Karpas-422 (cell line): ENCODE results near the gene POLR2F. TPM values are rescaled to one million over a fixed set of nuclear protein-coding genes. Genes with fewer than 3 reads are reported as not detected.

Experiments
- DNase-seq: peaks from one replicate; pipeline ENCODE4 v3.0.0-alpha.2; 2015
- H2AFZ ChIP-seq: fragments of 200-600 bp; sonication (generic); 2 replicates; pipeline ENCODE4 v1.6.1; 2014; ENCODE audit warnings: antibody characterized with exemption, low read length, mixed read lengths
- H3K27ac ChIP-seq: fragments of 200-600 bp; sonication (generic); 2 replicates; pipeline ENCODE4 v1.5.1; 2014; ENCODE audit warnings: mild to moderate bottlenecking, low read length, moderate library complexity
- H3K27me3 ChIP-seq: fragments of 200-600 bp; sonication (generic); 2 replicates; pipeline ENCODE4 v1.6.1; 2014; ENCODE audit warnings: low read length, mixed read lengths
- H3K36me3 ChIP-seq: fragments of 200-600 bp; sonication (generic); 2 replicates; pipeline ENCODE4 v1.6.1; 2014; ENCODE audit warnings: low read length, mixed read lengths; ENCODE audit not compliant: insufficient read depth
- H3K4me1 ChIP-seq: fragments of 200-600 bp; sonication (generic); 2 replicates; pipeline ENCODE4 v1.6.1; 2014; ENCODE audit warnings: mild to moderate bottlenecking, low read length, mixed read lengths
- H3K4me2 ChIP-seq: fragments of 200-600 bp; sonication (generic); 2 replicates; pipeline ENCODE4 v1.6.1; 2014; ENCODE audit warnings: low read length, low read depth, mild to moderate bottlenecking; ENCODE audit not compliant: poor library complexity, severe bottlenecking
- H3K4me3 ChIP-seq: fragments of 200-600 bp; sonication (generic); 2 replicates; pipeline ENCODE4 v1.5.1; 2014; ENCODE audit warnings: mild to moderate bottlenecking, antibody characterized with exemption, low read length, mixed read lengths
- H3K79me2 ChIP-seq: fragments of 200-600 bp; sonication (generic); 2 replicates; pipeline ENCODE4 v1.6.1; 2014; ENCODE audit warnings: mild to moderate bottlenecking, low read length, mixed read lengths
- H3K9ac ChIP-seq: fragments of 200-600 bp; sonication (generic); 2 replicates; pipeline ENCODE4 v1.6.0; 2014; ENCODE audit warnings: low read length
- H3K9me2 ChIP-seq: fragments of 200-600 bp; sonication (generic), shearing (Covaris generic); replicated peaks from 2 replicates; pipeline ENCODE4 v1.6.0; 2014; ENCODE audit warnings: mild to moderate bottlenecking, low read length, moderate library complexity; ENCODE audit not compliant: insufficient read depth
- H3K9me3 ChIP-seq: fragments of 300-700, 200-600 bp; sonication (generic); 2 replicates; pipeline ENCODE4 v1.6.1; 2014; ENCODE audit warnings: low read length, mixed read lengths
- H4K20me1 ChIP-seq: fragments of 200-600 bp; sonication (generic); 2 replicates; pipeline ENCODE4 v1.6.1; 2014; ENCODE audit warnings: mild to moderate bottlenecking, antibody characterized with exemption, low read length, low read depth; ENCODE audit not compliant: insufficient read depth
- total RNA-seq: library from RNA; depleted of rRNA; stranded (reverse); fragments of >200 nt; shearing (Covaris generic); gene quantifications from 2 replicates; pipeline ENCODE4 v1.2.3, GENCODE V29; 2014; ENCODE audit warnings: low replicate concordance

POLR2F gene
- total RNA-seq, 1 experiment from 2014 or later = 41.9 TPM

GRCh38 chr22:37985050-37985585, 31.6 kb downstream of the POLR2F start:
- no peak overlapping the region for H3K4me3 ChIP-seq

GRCh38 chr22:37985751-37986281, 32.3 kb downstream of the POLR2F start:
- Histone ChIP-seq H3K9me2 (no peaks in the 10 kb centered on the region), H3K4me1 (peaks cover 4% of the 10 kb centered on the region), H3K27ac (no peak overlapping the region), H3K9ac (no peak overlapping the region), H4K20me1 (0 out of 2 replicates have a peak, but pooled peaks cover 7% of the 10 kb centered on the region), H2AFZ (no peak overlapping the region), H3K4me3 (no peak overlapping the region), H3K79me2 (no peaks in the 10 kb centered on the region), H3K27me3 (no peaks in the 10 kb centered on the region), H3K9me3 (no peaks in the 10 kb centered on the region), H3K36me3 (no peaks in the 10 kb centered on the region), H3K4me2 (no peak overlapping the region)
- no peak for DNase-seq

More at GRCh38 chr22:37985050-37985585, 31.6 kb downstream of the POLR2F start:
- H3K4me2 ChIP-seq = no peak overlapping the region
- H3K9ac ChIP-seq = no peak overlapping the region
- DNase-seq = no peak
- no peak overlapping the region for H3K27ac ChIP-seq
- no peaks in the 10 kb centered on the region for H3K9me2 ChIP-seq
- H3K27me3 ChIP-seq = no peaks in the 10 kb centered on the region
- H3K79me2 ChIP-seq = no peaks in the 10 kb centered on the region
- H2AFZ ChIP-seq = no peak overlapping the region
- H3K9me3 ChIP-seq = no peaks in the 10 kb centered on the region
- 0 out of 2 replicates have a peak, but pooled peaks cover 7% of the 10 kb centered on the region for H4K20me1 ChIP-seq
- peaks cover 4% of the 10 kb centered on the region for H3K4me1 ChIP-seq
- no peaks in the 10 kb centered on the region for H3K36me3 ChIP-seq

DNA sequence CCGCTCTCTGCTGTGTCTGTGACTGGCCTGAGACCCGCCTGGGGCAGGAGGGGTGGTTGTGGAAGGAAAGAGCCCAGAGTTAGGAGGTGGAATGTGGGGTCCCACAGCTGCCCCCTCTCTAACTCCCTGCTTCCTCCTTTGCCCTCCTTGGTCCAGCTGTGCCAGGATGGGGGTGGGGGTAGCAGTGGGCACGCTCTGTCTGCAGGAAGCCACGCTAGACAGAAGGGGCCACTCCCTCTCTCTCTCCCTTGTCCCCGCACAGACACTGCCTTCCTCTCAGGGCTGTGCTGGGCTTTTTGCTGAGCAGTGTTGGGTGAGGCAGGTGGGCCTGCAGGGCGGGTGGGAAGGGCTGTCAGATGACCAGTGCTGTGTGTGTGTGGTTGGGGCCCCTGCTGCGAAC, 32.9 kb downstream of the POLR2F start:
- no peak overlapping the region for H3K4me3 ChIP-seq
- no peaks in the 10 kb centered on the region for H3K36me3 ChIP-seq
- peaks cover 4% of the 10 kb centered on the region for H3K4me1 ChIP-seq
- H3K79me2 ChIP-seq = no peaks in the 10 kb centered on the region
- no peak overlapping the region for H2AFZ ChIP-seq
- no peaks in the 10 kb centered on the region for H3K9me2 ChIP-seq
- DNase-seq = no peak
- H3K9me3 ChIP-seq = no peaks in the 10 kb centered on the region
- no peaks in the 10 kb centered on the region for H3K27me3 ChIP-seq
- H3K27ac ChIP-seq = no peak overlapping the region
- H3K4me2 ChIP-seq = no peak overlapping the region
- H3K9ac ChIP-seq = no peak overlapping the region
- H4K20me1 ChIP-seq = 0 out of 2 replicates have a peak, but pooled peaks cover 7% of the 10 kb centered on the region

DNA sequence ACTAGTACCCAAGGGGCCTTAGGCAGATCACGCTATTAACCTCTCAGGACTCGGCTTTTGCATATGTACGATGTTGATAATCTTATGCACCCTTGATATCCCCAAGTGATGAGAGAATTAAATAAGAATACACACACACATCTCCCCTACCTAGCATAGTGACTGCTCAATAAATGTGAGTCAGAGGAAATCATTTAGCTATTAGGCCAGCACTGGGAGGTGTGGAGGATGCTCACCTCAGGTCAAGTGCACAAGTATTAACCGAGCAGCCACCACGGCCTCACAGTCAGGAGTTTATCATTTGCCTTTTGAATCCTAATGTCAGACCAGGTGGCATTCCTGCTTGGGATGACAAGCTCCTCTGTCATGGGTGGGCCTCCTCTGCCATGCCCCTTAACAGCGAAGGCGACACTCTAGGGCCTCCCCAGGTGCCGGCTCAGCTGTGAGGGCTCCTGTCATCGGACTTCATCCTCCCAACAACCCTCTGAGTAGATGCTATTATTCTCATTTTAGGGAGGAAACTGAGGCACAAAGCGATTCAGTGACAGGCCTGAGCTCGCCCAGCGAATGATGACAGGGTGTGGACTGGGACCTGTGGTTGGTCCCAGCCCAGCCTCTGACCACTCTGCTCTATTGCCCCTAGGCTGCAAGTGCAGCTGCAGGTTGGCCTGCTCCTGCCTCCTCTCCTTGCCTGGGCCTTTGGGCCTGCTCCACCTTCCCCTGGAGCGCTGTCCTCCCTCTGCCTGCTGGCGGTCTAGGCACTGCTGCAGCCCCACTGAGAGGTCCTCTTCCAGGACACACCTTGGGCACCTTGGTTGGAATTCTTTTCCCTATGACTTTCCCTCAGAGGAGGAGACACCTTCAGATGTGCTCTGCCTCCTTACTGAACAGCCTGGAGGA, 35.9 kb downstream of the POLR2F start:
- Histone ChIP-seq H2AFZ (no peak overlapping the region), H3K27ac (no peak overlapping the region), H3K9ac (no peak overlapping the region), H3K79me2 (no peaks in the 10 kb centered on the region), H4K20me1 (0 out of 2 replicates have a peak, but pooled peaks cover 7% of the 10 kb centered on the region), H3K27me3 (no peaks in the 10 kb centered on the region), H3K4me2 (no peak overlapping the region), H3K4me3 (no peak overlapping the region), H3K9me3 (no peaks in the 10 kb centered on the region), H3K4me1 (peaks cover 4% of the 10 kb centered on the region), H3K9me2 (no peaks in the 10 kb centered on the region), H3K36me3 (no peaks in the 10 kb centered on the region)
- DNase-seq = no peak

DNA sequence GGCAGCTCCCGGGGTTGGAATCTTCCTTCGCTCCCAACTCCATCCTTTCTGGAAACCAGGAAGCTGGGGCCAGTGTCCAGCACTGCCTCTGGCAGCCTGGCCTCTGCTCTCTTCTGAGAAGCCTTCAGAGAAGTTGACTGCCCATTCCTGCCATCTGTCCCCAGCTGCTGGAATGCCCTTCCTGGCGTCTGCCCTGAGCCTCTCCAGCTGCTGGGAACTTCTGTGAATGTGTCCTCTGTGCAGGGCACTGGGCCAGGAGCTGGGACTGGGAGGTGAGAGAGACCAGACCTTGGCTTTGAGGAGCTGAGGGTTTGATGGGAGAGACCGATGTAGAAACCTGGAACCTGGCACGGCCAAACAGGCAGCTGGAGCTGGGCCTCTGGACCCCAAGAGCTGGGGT, 36.8 kb downstream of the POLR2F start:
- no peak overlapping the region for H3K9ac ChIP-seq
- H3K9me2 ChIP-seq = no peaks in the 10 kb centered on the region
- peaks cover 4% of the 10 kb centered on the region for H3K4me1 ChIP-seq
- no peaks in the 10 kb centered on the region for H3K36me3 ChIP-seq
- no peak overlapping the region for H3K27ac ChIP-seq
- H3K9me3 ChIP-seq = no peaks in the 10 kb centered on the region
- no peak overlapping the region for H3K4me2 ChIP-seq
- no peak overlapping the region for H2AFZ ChIP-seq
- DNase-seq = no peak
- H3K27me3 ChIP-seq = no peaks in the 10 kb centered on the region
- H4K20me1 ChIP-seq = 0 out of 2 replicates have a peak, but pooled peaks cover 9% of the 10 kb centered on the region
- H3K4me3 ChIP-seq = no peak overlapping the region
- no peaks in the 10 kb centered on the region for H3K79me2 ChIP-seq

DNA sequence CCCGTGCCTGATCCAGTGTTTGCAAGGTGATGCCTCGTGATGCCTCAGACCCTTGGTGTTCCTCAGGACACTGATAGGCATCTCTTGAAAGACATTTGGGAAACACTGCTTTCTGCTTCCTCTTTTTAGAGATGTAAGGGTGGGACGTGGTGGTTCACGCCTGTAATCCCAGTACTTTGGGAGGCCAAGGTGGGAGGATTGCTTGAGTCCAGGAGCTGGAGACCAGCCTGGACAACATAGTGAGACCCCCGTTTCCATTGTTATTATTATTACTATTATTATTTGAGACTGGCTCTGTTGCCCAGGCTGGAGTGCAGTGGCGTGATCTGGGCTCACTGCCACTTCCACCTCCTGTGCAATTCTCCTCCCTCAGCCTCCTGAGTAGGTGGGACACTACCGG, 37.4 kb downstream of the POLR2F start:
- H3K9me2 ChIP-seq = no peaks in the 10 kb centered on the region
- no peaks in the 10 kb centered on the region for H3K36me3 ChIP-seq
- H3K4me3 ChIP-seq = no peak overlapping the region
- H2AFZ ChIP-seq = no peak overlapping the region
- peaks cover 4% of the 10 kb centered on the region for H3K4me1 ChIP-seq
- no peak overlapping the region for H3K9ac ChIP-seq
- H3K4me2 ChIP-seq = no peak overlapping the region
- no peaks in the 10 kb centered on the region for H3K9me3 ChIP-seq
- no peaks in the 10 kb centered on the region for H3K79me2 ChIP-seq
- no peak overlapping the region for H3K27ac ChIP-seq
- H4K20me1 ChIP-seq = 0 out of 2 replicates have a peak, but pooled peaks cover 11% of the 10 kb centered on the region
- DNase-seq = no peak
- H3K27me3 ChIP-seq = no peaks in the 10 kb centered on the region

- H3K36me3 ChIP-seq = no peaks in the 10 kb centered on the region
- no peak overlapping the region for H2AFZ ChIP-seq
- H3K9me3 ChIP-seq = no peaks in the 10 kb centered on the region
- no peak overlapping the region for H3K4me2 ChIP-seq
- 0 out of 2 replicates have a peak, but pooled peaks cover 11% of the 10 kb centered on the region for H4K20me1 ChIP-seq
- H3K4me1 ChIP-seq = peaks cover 12% of the 10 kb centered on the region
- no peak for DNase-seq
- H3K27ac ChIP-seq = no peak overlapping the region
- no peaks in the 10 kb centered on the region for H3K27me3 ChIP-seq
- no peak overlapping the region for H3K4me3 ChIP-seq
- no peaks in the 10 kb centered on the region for H3K79me2 ChIP-seq
- H3K9me2 ChIP-seq = no peaks in the 10 kb centered on the region
- no peak overlapping the region for H3K9ac ChIP-seq
Observed at GRCh38 chr22:37991731-37992442, 38.4 kb downstream of the POLR2F start.

- H3K4me2 ChIP-seq = no peak overlapping the region
- no peaks in the 10 kb centered on the region for H3K9me3 ChIP-seq
- no peak overlapping the region for H3K27ac ChIP-seq
- no peaks in the 10 kb centered on the region for H3K9me2 ChIP-seq
- no peak overlapping the region for H3K9ac ChIP-seq
- H3K27me3 ChIP-seq = no peaks in the 10 kb centered on the region
- H3K36me3 ChIP-seq = no peaks in the 10 kb centered on the region
- no peak overlapping the region for H3K4me3 ChIP-seq
- H2AFZ ChIP-seq = no peak overlapping the region
- no peak for DNase-seq
- 0 out of 2 replicates have a peak, but pooled peaks cover 15% of the 10 kb centered on the region for H4K20me1 ChIP-seq
- H3K79me2 ChIP-seq = no peaks in the 10 kb centered on the region
- H3K4me1 ChIP-seq = peaks cover 11% of the 10 kb centered on the region
Observed at GRCh38 chr22:37994049-37994448, 40.5 kb downstream of the POLR2F start.
